Activated B cell treated with CpG ODN at 0.5 μM for 24 hours (primary cell): Measurements from ENCODE around the gene ABCD2. TPM values are rescaled to one million over a fixed set of nuclear protein-coding genes. Genes with fewer than 3 reads are reported as not detected.

Experiments used
- ATAC-seq: fragments of 200-7000 bp; cut with Tn5 transposase; one replicate; pipeline ENCODE4 v1.10.0; 2021; ENCODE audit warnings: low read depth, mild to moderate bottlenecking, moderate library complexity
- CTCF ChIA-PET: fragments of 350-600 bp; sonication (Branson Sonifier 250); formaldehyde crosslinking; loops from one replicate; lab custom pipeline; 2021; ENCODE audit warnings: antibody characterized with exemption; lab: Charles Lee
- POLR2A ChIA-PET: fragments of 350-600 bp; sonication (Branson Sonifier 250); formaldehyde crosslinking; loops from one replicate; lab custom pipeline; 2021; ENCODE audit warnings: antibody characterized with exemption; lab: Charles Lee
- DNase-seq: peaks from one replicate; pipeline ENCODE4 v3.0.0; 2022
- H3K27ac Mint-ChIP-seq: one replicate; pipeline ENCODE4 v1.8.0; 2020; ENCODE audit warnings: mixed read lengths
- H3K27me3 Mint-ChIP-seq: one replicate; pipeline ENCODE4 v1.8.0; 2021; ENCODE audit warnings: mixed read lengths
- H3K36me3 Mint-ChIP-seq: one replicate; pipeline ENCODE4 v1.8.0; 2021; ENCODE audit warnings: low read depth, mixed read lengths
- H3K4me1 Mint-ChIP-seq: one replicate; pipeline ENCODE4 v1.8.0; 2021; ENCODE audit warnings: mixed read lengths
- H3K4me3 Mint-ChIP-seq: one replicate; pipeline ENCODE4 v1.8.0; 2020; ENCODE audit warnings: mild to moderate bottlenecking, mixed read lengths
- H3K9me3 Mint-ChIP-seq: one replicate; pipeline ENCODE4 v1.8.0; 2020; ENCODE audit warnings: mixed read lengths
- CTCF ChIP-seq: fragments of 200-600 bp; IDR thresholded peaks from one replicate; pipeline ENCODE4 v1.8.0; 2022; ENCODE audit warnings: antibody characterized with exemption, mild to moderate bottlenecking
- intact Hi-C: fragments of 100-400 bp; cut with micrococcal nuclease; formaldehyde crosslinking; loops from one replicate; pipeline ENCODE4 v1.15.1; 2024
- total RNA-seq: library from RNA; stranded (reverse); gene quantifications from 2 replicates; pipeline ENCODE4 v1.2.3, GENCODE V29; 2022

Gene ABCD2
- total RNA-seq, 1 donor from 2014 or later = 1.8 TPM

- H3K36me3 Mint-ChIP-seq = no peaks in the 10 kb centered on the region
- no peaks in the 10 kb centered on the region for H3K9me3 Mint-ChIP-seq
- TF ChIP-seq CTCF = no peak
- DNase-seq (no peak), ATAC-seq (no peak)
- no peak overlapping the region for H3K4me3 Mint-ChIP-seq
- no peak overlapping the region for H3K27ac Mint-ChIP-seq
- POLR2A ChIA-PET = no interaction called here
- CTCF ChIA-PET = no interaction called here
- no peaks in the 10 kb centered on the region for H3K4me1 Mint-ChIP-seq
- H3K27me3 Mint-ChIP-seq = no peaks in the 10 kb centered on the region
- intact Hi-C loops = no loop called here
Observed at GRCh38 chr12:39595928-39596327, 23.7 kb downstream of the ABCD2 start.

GRCh38 chr12:39592295-39592694 is 27.3 kb downstream of the ABCD2 start:
- ChIA-PET CTCF (no interaction called here), POLR2A (no interaction called here)
- no peak for TF ChIP-seq CTCF
- Mint-ChIP-seq H3K36me3 (no peaks in the 10 kb centered on the region), H3K9me3 (no peaks in the 10 kb centered on the region), H3K27ac (no peak overlapping the region), H3K27me3 (no peaks in the 10 kb centered on the region), H3K4me1 (peaks cover 1% of the 10 kb centered on the region), H3K4me3 (no peak overlapping the region)
- no peak for ATAC-seq
- intact Hi-C loops = no loop called here
- DNase-seq = no peak

GRCh38 chr12:39588348-39588747 is 31.3 kb downstream of the ABCD2 start:
- ChIA-PET CTCF (no interaction called here), POLR2A (no interaction called here)
- H3K9me3 Mint-ChIP-seq = no peaks in the 10 kb centered on the region
- no peak overlapping the region for H3K4me3 Mint-ChIP-seq
- no peak for TF ChIP-seq CTCF
- DNase-seq (no peak), ATAC-seq (no peak)
- H3K27ac Mint-ChIP-seq = no peak overlapping the region
- H3K4me1 Mint-ChIP-seq = peaks cover 2% of the 10 kb centered on the region
- H3K27me3 Mint-ChIP-seq = no peaks in the 10 kb centered on the region
- intact Hi-C loops = loop anchor here (5.0 kb wide), 1 partner anchor 179 kb away; no protein-coding TSS in a partner anchor
- peaks cover 4% of the 10 kb centered on the region for H3K36me3 Mint-ChIP-seq

GRCh38 chr12:39587225-39587624 is 32.4 kb downstream of the ABCD2 start:
- H3K4me3 Mint-ChIP-seq = no peak overlapping the region

GRCh38 chr12:39586816-39587215 is 32.8 kb downstream of the ABCD2 start:
- peaks cover 2% of the 10 kb centered on the region for H3K4me1 Mint-ChIP-seq
- intact Hi-C loops = loop anchor here (1.0 to 5.0 kb wide), 6 partner anchors 32 to 1334 kb away; partner anchors contain the start of gene ABCD2
- no peak for DNase-seq
- no peak for TF ChIP-seq CTCF
- no peaks in the 10 kb centered on the region for H3K27me3 Mint-ChIP-seq
- no peaks in the 10 kb centered on the region for H3K9me3 Mint-ChIP-seq
- no peak overlapping the region for H3K4me3 Mint-ChIP-seq
- ChIA-PET CTCF (interaction anchor here (1.2 to 2.5 kb wide), 4 partner anchors 102 to 405 kb away, joined by 3 to 23 read pairs (median 6); no protein-coding TSS in a partner anchor), POLR2A (no interaction called here)
- no peak overlapping the region for H3K27ac Mint-ChIP-seq
- ATAC-seq = no peak
- H3K36me3 Mint-ChIP-seq = peaks cover 4% of the 10 kb centered on the region

More at GRCh38 chr12:39587225-39587624, 32.4 kb downstream of the ABCD2 start:
- POLR2A ChIA-PET = no interaction called here
- intact Hi-C loops = loop anchor here (1.0 to 5.0 kb wide), 6 partner anchors 32 to 1334 kb away; partner anchors contain the start of gene ABCD2
- Mint-ChIP-seq H3K36me3 (peaks cover 4% of the 10 kb centered on the region), H3K27me3 (no peaks in the 10 kb centered on the region), H3K27ac (no peak overlapping the region), H3K4me1 (peaks cover 2% of the 10 kb centered on the region), H3K9me3 (no peaks in the 10 kb centered on the region)
- ATAC-seq (peak; percentile 62), DNase-seq (no peak)
- TF ChIP-seq CTCF = no peak
- CTCF ChIA-PET = interaction anchor here (0.7 to 2.5 kb wide), 6 partner anchors 17 to 405 kb away, joined by 3 to 23 read pairs (median 4); no protein-coding TSS in a partner anchor
